Activated CD4-positive, alpha-beta T cell treated with anti-CD3 and anti-CD28 coated beads, Interleukin-2, amount 50 U/mL, for 24 hours (primary cell): Measurements from ENCODE around the gene PDE2A.

Experiments
- DNase-seq, 2 donors: peaks; one replicate each; pipeline ENCODE4 v3.0.0-alpha.2; 2020; ENCODE audit warnings: low read depth in 1 of 2, low spot score in 1 of 2

PDE2A gene

DNA sequence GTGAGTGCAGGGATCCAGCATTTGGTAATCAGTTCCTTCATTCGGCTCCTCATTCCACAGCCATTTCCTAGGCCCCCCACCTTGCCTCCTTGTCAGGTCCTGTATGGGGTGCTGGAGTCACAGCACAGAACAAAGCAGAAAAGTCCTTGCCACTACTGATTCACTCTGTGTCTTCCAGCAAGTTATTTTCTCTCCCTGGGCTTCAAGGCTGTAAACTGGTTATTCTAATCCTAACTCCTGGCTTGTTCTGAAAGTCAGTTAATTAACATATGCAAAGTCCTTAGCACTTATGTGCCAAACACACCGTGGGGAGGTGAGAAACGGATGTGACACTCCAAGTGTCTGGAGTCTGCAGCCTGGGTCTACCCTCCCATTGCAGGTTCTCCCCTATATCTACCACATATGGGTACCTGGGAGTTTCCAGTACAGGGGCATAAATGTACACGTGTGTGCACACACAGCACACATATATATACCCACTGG, 30.6 kb upstream of the PDE2A start:
- no peak for DNase-seq

DNA sequence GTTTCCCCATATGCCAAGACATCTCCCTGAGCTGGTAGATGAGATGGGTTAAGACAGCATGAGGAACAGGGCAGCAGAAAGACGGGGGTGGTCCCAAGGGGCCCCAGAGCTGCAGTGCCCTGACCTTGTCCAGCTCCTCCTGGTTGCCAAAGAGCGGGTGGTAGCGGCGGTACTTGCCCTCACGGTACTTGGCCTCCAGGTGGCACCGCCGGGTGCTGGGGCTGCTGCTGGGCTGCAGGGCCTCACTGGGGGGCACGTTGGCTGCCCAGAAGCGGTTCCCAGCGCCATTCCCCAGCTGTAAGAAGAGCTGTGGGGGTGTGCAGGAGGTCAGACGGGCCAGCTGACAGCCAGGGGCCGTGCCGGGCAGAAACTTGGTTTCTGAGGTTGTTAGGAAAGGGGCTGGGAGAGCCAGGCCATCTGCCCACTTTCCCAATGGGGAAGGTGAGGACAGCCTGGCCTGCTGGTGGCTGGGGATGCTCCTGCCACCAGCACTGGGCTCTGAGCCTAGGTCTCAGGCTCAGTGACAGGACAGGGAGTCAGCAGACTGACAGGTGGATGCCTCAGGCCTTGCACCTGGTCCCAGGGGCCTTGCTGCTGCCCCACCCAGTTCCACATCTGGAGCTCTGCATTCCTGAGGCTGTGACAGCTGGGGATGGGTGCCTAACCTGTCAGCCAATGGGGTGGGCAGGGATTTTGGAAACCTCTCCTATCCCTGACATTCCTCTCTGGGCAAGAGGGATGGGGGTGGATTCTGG, 30.0 kb upstream of the PDE2A start:
- DNase-seq = no peak

DNA sequence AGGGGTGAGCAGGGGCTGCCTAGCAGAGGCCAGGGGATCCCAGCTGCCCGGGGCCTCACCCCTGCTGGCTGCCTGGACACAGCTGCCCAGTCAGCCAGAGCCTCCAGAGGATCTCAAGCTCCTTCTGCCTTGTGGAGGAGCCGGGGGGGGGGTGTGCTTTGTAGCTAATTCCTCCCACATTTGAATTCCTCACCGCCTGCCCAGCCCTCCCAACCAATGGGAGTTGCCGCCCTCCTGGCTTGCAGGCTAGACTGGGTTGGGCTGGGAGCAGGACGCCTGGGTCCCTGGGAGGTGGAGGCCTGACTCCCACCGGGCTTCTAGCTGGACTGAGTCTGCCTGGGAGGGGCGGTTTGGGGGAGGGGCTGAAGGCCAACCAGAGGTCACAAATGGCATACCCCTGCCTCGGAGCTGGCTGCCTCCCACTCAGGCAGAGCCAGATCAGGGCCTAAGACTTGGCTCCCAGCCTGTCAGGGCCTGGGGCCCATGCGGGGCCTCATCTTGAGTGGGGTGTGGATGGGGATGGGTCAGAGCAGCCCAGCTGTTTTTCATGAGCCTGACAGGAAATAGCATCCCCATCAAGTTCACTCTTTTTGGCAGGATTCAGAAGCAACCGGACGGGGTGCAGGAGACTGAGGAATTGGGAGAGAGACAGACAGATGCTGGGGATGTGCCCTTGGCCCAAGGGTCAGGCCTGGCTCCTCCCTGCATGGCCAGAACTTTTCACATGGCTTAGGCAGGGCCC, 29.2 kb upstream of the PDE2A start:
- DNase-seq = no peak

DNA sequence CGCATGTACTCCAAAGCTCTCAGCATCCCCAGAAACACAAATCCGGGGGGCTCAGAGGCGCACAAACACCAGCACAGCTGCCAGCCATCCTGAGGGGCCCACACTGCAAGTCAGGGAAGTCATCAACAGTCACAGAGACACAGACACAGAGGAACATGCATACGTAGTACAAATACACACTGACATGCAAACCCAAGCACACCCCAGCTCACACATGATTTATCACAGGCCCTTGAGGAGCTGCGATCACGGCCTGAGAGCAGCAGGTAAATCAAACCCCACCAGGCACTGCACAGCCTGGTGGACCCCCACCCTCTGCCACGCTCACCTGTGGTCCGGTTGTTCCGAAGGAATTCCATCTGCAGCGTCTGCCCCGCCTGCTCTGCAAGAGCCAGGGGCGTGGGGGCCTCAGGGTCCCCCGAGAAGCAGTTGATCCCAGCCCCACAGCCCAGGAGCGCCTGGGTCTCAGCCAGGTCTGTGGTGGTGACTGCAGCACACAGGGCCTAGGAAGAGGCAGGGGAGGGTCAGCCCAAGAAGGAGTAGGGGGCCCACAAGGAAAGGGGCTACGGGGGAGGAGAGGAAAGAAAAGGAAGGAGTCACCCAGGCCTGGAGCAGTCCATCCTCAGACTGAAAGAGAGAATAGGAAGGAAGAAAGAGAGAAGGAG, 28.5 kb upstream of the PDE2A start:
- no peak for DNase-seq

DNA sequence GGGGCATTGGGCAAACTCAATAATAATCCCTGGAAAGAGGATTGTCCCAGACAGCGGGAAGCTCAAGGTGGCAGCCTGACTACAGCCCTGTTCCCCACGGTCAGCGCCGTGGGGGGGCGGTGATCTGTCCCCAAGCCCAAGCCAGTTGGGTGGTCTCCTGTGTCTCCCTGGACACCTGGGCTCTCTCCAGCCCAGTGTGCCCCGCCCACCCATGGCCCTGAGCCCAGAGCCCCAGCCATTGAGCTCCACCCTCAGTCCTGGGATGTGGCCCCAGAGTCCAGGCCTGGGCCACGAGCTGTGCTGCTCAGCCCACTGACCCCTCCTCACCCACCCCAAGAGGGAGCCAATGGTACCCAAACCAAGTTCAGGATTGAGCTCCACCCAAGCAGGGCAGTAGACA, 27.9 kb upstream of the PDE2A start:
- no peak for DNase-seq

DNA sequence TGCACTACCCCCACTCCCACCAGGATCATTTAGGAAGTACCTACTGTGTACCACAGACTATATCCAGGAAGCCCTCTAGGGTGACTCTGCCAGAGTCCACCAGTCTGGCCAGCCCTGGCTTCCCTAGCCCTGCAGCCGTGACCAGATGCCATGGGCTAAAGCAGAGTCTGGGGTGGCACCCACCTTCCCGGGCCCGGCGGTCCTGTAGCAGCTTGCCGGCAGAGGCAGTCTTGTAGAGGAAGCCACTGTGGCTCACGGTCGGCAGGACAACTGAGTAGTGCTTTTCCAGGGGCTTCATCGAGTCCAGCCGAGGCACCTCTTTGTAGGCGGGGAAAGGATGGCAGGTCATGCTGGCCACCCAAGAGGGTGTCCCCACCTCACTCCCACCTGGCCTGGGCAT, 27.2 kb upstream of the PDE2A start:
- DNase-seq = no peak

DNA sequence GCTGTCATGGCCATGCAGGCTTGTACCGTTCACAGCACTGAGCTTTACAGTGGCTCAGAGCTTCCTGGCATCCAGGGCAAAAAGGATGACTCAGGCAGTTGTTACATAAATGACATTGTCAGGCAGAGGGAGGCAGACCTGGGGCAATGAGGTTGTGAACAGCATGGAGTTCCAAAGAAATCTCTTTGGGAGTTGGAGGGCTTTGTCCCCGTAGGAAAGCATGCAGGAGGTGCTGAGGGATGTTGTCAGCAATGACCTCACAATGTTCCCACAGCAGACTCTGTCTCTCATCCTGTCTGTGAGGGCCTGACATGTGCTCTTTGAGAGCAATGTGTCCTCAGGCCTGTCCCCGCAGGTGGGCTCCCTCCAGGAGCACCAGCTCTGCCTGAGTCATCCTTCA, 25.9 kb upstream of the PDE2A start:
- no peak for DNase-seq

DNA sequence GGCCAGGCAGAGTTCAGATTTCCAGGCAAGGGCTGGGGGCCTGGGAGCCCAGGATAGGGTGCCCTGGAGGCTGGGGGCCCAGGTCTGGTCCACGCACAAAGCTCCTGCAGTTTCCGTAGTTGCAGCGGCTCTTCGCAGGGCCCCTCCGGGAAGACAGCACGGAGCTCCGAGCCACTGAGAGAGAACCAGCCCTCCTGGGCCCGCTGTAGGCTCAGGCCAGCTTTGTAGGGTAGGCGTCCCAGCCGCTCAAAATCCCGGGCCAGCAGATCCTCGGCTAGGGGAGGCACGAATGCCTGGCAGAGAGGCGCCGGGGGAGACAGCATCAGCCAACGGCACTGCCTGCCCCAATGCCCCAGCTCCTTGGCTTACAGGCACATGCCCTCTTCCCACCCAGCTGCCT, 23.6 kb upstream of the PDE2A start:
- DNase-seq = no peak

DNA sequence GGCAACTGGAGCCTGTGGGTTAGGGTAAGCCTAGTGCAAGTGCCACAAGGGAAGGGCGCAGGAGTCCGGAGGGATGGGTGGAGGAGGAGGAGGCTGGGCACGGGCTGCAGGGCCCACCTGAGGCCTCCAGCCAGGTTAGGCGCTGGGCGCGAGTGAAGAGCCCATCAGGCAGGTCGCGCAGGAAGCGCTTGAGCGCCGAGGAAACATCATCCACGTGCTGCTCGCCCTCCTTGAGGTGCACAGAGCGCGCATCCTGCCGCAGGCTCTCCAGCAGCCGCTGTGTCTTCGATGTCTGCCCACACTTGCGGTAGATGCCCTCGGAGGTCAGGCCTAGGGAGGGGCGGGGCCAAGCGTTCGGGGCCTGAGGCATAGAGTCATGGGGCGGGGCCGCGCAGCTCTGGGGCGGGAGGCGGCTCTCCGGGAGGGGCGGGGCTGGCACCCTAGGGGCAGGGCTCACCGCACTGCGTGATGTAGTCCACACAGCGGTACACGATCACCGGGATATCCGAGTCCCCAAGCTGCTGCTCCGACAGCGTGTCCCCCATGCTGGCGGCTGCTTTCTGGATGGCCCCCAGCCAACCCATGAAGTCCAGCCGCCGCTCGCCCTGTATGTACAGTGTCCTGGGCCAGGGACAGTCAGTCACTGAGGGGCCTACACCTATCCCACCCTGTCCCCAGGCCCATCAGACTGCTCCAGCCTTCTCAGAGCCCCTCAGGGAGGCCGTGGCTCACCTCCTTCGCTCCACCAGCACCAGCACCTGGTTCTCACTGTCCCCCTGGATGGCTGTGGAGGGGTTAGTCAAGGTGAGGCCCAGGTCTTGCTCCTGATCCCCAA, 22.9 kb upstream of the PDE2A start:
- no peak for DNase-seq

DNA sequence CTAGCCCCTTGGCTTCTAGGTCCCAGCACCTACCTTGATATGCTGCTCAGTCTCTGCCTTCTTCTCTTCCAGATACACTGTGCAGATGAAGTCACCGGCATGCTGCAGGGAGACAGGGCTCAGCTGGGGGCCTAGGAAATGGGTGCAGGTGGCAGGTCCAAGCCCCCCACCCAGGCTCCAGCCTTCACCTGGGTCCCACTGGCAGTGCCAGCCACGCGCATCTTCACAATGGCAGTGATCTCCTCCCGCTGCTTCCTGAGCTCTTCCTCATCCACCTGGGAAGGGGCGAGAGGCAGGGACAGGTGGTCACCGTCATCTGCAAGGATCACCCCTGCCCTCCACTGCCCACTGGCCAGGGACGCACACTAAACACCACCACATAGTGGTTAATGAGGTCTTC, 21.1 kb upstream of the PDE2A start:
- DNase-seq = no peak

DNA sequence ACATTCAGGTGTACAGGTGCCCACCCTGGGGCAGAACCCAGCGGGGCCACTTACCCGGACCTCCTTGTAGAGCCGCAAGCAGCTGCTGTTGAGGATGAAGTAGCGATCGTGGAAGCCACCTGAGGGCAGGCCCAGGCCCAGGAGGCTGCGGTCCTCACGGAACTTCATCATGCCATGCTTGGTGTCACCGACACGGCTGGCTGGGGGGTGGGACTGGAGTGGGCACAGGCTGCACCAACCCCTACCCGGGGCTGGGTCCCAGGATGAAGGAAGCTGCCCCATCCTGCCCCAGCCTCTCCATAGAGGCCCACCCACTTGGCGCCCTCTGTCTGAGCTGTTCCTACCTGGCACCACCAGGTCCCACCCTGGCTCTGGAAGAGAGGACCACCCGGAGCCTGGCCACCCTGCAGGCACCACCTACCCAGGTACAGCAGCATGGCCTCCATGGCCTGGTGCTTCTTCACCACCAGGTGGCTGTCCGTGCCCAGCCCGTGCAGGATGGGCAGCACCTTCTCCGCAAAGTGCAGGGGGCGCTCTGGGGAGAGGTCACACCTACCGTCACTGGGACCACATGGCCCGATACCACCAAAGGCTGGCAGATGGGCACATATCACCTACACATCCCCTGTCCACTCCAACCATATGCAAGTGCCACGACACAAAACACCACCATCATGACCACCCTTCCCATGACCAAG, 19.2 kb upstream of the PDE2A start:
- DNase-seq = no peak

DNA sequence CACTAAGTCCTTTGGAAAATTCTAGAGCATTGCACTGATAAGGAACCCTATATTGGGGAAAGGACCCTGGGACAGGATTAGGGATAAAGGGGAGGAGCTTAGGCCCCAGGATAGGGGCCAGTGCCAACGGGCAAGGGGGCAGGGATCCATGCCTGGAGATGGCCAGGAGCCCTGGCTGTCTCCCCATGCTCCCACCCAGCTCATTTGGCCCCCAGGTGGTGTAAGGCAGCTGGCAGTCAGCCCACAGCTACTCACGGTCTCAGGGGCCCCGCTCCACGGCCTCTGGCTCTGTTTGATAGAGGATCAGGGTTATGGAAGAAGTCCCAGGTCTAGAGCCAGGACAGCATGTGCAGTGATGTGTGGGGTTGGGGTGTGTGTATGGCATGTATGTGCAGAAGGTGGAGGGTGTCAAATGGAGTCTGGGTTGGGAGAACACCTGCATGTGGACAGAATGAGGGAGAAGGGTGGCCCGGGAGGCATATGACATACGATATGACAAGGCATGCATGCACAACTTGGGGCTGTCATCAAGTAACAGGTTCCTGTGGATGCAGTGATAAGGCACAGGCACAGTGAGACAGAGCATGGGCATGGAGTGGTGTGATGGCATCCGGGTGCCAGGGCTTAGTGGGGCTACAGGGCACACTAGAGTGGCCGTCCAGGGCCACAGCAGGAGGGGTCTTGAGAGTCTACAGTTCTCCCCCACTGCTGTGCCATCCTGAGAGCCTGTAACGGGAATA, 18.4 kb upstream of the PDE2A start:
- DNase-seq = no peak

DNA sequence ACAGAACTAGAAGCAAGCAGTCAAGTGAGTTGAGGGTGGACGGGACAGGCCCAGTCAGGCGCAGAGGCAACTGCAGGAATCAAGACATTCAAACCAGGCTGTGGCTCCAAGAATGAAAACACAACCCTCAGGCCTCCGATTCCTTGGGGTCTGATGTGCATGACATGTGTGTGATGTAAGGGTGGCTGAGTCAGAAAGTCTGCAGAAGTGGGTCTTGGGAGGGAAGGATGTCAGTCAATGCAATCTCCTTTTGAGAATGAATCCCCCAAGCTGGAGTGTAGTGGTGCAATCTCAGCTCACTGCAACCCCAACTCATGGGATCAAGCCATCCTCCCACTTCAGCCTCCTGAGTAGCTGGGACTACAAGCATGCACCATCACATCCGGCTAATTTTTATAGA, 15.9 kb upstream of the PDE2A start:
- DNase-seq = no peak

DNA sequence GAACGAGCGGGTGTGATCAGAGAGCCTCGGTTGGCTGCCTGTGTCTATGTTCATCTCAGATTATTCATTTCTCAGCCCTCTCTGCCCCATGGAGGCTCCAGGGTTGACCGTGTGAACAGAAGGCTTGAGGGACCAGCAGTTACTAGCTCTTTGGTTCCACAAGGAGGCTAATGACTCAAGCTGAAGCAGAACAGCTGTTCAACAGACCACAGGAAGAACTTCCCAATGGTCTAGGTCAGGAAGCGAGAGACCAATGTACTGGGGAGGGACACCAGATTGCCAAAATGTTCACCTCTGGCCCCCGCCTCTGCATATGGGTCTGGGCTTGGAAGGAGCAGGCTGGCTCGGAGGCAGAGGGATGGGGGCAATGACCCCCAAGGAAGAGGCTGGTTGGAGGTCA, 14.7 kb upstream of the PDE2A start:
- no peak for DNase-seq

DNA sequence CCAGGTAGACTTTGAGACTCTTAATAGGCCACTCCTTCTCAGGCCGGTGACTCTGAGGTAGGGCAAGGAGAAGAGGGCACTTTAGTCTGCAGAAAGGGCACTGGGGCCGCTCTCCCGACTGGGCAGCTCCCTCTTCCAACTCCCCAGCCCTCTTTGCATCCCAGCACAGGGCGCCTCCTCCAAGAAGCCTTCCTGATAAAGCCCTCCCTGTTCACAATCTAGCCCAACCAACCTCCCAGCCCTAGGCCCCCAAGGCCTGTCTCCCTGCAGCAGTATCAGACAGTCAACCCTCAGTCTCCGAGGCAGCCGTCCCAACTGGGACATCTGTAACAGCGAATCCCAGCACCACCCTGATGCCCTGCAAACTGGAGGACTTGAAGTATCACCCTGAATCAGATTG, 14.3 kb upstream of the PDE2A start:
- DNase-seq = no peak

DNA sequence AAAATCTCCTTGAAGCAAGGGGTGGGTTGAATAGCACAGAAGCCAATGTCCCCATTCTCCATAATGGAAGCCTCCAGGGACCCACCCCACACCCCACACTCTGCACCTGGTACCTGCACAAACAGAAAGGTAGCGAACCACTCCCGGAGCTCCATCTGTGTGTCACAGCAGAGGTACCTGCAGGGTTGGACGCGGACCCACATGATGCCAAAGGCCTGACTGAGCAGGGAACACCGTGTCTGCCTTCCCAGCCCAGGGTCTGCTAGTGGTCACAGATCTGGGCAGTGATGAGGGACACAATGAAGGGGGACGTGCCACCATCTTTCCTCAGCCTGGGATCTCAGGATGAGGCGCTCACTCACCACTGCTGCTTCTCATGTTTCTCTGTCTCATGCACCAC, 13.1 kb upstream of the PDE2A start:
- no peak for DNase-seq

DNA sequence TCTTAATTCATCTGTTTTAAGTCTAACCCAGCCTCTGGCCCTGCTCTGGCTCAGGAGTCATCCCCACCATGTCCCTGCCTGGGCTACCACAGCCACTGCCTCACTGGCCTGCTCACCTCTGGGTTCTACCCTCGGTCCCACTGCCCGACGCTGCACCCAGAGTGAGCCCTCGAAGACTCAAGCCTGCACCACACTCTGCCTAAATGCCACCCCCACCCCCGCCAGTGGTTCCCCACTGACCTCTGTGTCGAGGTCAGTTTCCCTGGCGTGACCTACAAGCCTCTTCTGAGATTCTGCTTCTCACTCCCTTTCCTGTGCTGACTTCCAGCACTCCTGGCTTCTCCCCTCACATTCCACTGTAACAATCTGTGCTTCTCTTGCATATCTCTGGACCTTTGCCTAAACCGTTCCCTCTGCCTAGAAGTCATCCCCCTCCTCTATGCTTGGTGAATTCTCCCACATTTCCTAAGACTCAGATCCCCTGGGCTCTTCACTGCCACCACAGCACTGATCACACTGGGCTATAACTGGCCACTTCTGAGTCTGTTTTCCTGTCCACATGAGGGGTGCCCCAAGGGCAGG, 12.5 kb upstream of the PDE2A start:
- DNase-seq = no peak

DNA sequence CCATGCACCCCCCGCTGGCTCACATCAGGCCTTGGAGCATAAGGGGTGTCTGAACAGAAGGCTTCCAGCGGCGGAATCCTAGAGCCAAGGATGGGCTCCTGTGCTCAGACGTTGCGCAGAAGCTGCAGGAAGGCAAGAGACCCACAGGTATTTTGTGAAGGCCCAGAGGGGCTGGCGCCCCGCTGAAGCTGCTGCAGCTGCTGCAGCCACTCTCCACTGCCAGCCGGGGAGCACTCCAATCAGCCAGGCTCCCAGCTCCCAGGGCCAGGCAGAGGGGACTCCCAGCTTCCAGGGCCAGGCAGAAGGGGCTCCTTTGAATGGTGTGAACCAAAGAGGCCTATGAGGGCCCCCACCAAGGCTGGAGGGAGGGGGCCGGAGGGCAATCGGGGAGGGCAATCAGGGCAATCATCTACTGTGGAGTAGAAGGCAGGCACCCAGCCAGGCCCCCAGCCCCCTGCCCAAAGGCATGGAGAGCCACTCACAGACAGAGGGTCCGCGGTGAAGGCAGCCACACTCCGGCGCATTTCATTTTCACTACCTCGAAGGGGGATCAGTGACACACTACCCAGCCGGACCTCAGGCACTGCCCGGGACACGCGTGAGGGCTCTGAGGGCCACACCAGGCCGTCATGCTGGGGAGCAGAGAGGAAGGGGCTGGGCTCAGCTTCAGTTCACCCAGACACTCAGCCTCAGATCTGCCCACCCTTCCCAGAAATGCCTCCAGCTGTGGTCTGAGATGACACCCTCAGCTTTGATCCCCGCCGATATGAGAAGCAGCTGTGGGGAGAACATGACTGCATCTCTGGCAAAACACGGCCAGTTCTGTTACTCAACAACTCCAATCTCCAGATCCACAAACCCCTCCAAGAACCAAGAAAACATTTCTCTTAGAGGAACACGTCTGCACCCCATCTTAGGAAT, 11.6 kb upstream of the PDE2A start:
- peak; percentile 12 to 20 for DNase-seq
